Naive thymus-derived CD4-positive, alpha-beta T cell (primary cell): Measurements from ENCODE around the gene GADD45GIP1. TPM values are rescaled to one million over a fixed set of nuclear protein-coding genes. Genes with fewer than 3 reads are reported as not detected.

ENCODE experiments used
- ATAC-seq: fragments of 150-1000 bp; cut with Tn5 transposase; 2 replicates; pipeline ENCODE4 v1.10.0; 2021; ENCODE audit warnings: mild to moderate bottlenecking, moderate library complexity
- CTCF ChIA-PET: fragments of 350-600 bp; sonication (Branson Sonifier 250); formaldehyde crosslinking; loops from one replicate; lab custom pipeline; 2021; ENCODE audit warnings: antibody characterized with exemption; lab: Charles Lee
- POLR2A ChIA-PET: fragments of 350-600 bp; sonication (Branson Sonifier 250); formaldehyde crosslinking; loops from one replicate; lab custom pipeline; 2021; ENCODE audit warnings: antibody characterized with exemption, inconsistent platforms; lab: Charles Lee
- DNase-seq, 9 donors: peaks; one replicate each; pipeline versions ENCODE4 v3.0.0 to v3.0.0-alpha.2; 2020 to 2022; ENCODE audit warnings: mixed read lengths in 1 of 9
- H3K27ac ChIP-seq: one replicate; pipeline ENCODE4 v1.7.0; 2013; ENCODE audit warnings: mild to moderate bottlenecking, low read depth, low read length, moderate library complexity
- H3K27me3 ChIP-seq, 2 donors: one replicate each; pipeline ENCODE4 v1.7.0; 2013; ENCODE audit warnings: low read length in 2 of 2, mild to moderate bottlenecking in 2 of 2, moderate library complexity in 2 of 2; ENCODE audit not compliant: control insufficient read depth in 2 of 2, insufficient read depth in 2 of 2
- H3K36me3 ChIP-seq, 3 experiments: 1 replicate in 2 of 3; 2 replicates in 1 of 3; pipeline ENCODE4 v1.7.0; 2013; ENCODE audit warnings: low read length in 3 of 3, mild to moderate bottlenecking in 3 of 3, moderate library complexity in 1 of 3; ENCODE audit not compliant: insufficient read depth in 3 of 3, control insufficient read depth in 2 of 3
- H3K4me1 ChIP-seq, 2 donors: one replicate each; pipeline ENCODE4 v1.7.0; 2013; ENCODE audit warnings: low read length in 2 of 2, mild to moderate bottlenecking in 2 of 2, moderate library complexity in 1 of 2; ENCODE audit not compliant: control insufficient read depth in 2 of 2, insufficient read depth in 2 of 2
- H3K4me3 ChIP-seq: 2 replicates; pipeline ENCODE4 v1.7.0; 2013; ENCODE audit warnings: mild to moderate bottlenecking, low read length
- H3K9me3 ChIP-seq, 3 experiments: 1 replicate in 2 of 3; 2 replicates in 1 of 3; pipeline ENCODE4 v1.7.0; 2013; ENCODE audit warnings: low read length in 3 of 3; ENCODE audit not compliant: control insufficient read depth in 2 of 3
- H3K27ac Mint-ChIP-seq, 9 donors: one replicate each; pipeline ENCODE4 v1.8.0; 2020 to 2022; ENCODE audit warnings: mixed read lengths in 9 of 9, mild to moderate bottlenecking in 8 of 9, moderate library complexity in 5 of 9, inconsistent platforms in 2 of 9
- H3K27me3 Mint-ChIP-seq, 5 donors: one replicate each; pipeline ENCODE4 v1.8.0; 2021 to 2022; ENCODE audit warnings: mixed read lengths in 5 of 5, mild to moderate bottlenecking in 1 of 5
- H3K36me3 Mint-ChIP-seq, 5 donors: one replicate each; pipeline ENCODE4 v1.8.0; 2020 to 2022; ENCODE audit warnings: mixed read lengths in 5 of 5, mild to moderate bottlenecking in 3 of 5, inconsistent platforms in 1 of 5
- H3K4me1 Mint-ChIP-seq, 7 donors: one replicate each; pipeline ENCODE4 v1.8.0; 2020 to 2022; ENCODE audit warnings: mixed read lengths in 7 of 7, mild to moderate bottlenecking in 3 of 7, inconsistent platforms in 1 of 7
- H3K4me3 Mint-ChIP-seq, 10 donors: one replicate each; pipeline ENCODE4 v1.8.0; 2020 to 2022; ENCODE audit warnings: mild to moderate bottlenecking in 10 of 10, mixed read lengths in 10 of 10, moderate library complexity in 6 of 10, inconsistent platforms in 2 of 10
- H3K9me3 Mint-ChIP-seq, 11 donors: one replicate each; pipeline ENCODE4 v1.8.0; 2020 to 2022; ENCODE audit warnings: mixed read lengths in 11 of 11, mild to moderate bottlenecking in 4 of 11, inconsistent platforms in 1 of 11, moderate library complexity in 1 of 11
- intact Hi-C, 2 donors: fragments of 100-400 bp; cut with micrococcal nuclease; formaldehyde crosslinking; loops; one replicate each; pipeline ENCODE4 v1.15.1; 2023
- microRNA-seq: library from miRNA; unstranded; fragments of <30 nt; microRNA quantifications from one replicate; pipeline ENCODE4 v1.2.0, GENCODE V29; 2022; ENCODE audit warnings: borderline microRNAs expressed
- polyA plus RNA-seq, 2 donors: library from polyadenylated mRNA; unstranded; fragments of 300-500 nt; fragmentation: Illumina TruSeq; gene quantifications; one replicate each; pipeline ENCODE4 v1.2.3, GENCODE V29; 2021
- total RNA-seq, 6 experiments: library from RNA in 5 of 6; stranded (reverse) in 5 of 6; gene quantifications; 1 replicate in 5 of 6; 2 replicates in 1 of 6; pipeline ENCODE4 v1.2.3 and lab custom pipeline; 2021 to 2026

Gene GADD45GIP1
- total and polyA plus RNA-seq, 7 experiments from 2014 or later = 8.5 to 60.3 (median 14.2) TPM

GRCh38 chr19:12913011-12913561 is 43.9 kb downstream of the GADD45GIP1 start:
- Histone ChIP-seq H3K27me3 (no peaks in the 10 kb centered on the region), H3K27ac (peak overlapping the region; percentile 54), H3K36me3 (no peaks in the 10 kb centered on the region), H3K9me3 (no peaks in the 10 kb centered on the region), H3K4me3 (no peak overlapping the region), H3K4me1 (peaks cover 12 to 23% of the 10 kb centered on the region in 2 donors)
- Mint-ChIP-seq H3K27me3 (no peaks in the 10 kb centered on the region), H3K4me1 (peaks cover 11 to 32% (median 25%) of the 10 kb centered on the region in 7 donors), H3K9me3 (no peaks in the 10 kb centered on the region), H3K36me3 (peaks cover 0 to 2% (median 0%) of the 10 kb centered on the region in 5 donors), H3K4me3 (peak overlapping the region in 6 of 10 donors; percentile 23 to 88 (median 52)), H3K27ac (peak overlapping the region; percentile 81 to 99 (median 97))
- ChIA-PET POLR2A (interaction anchor here (0.6 to 3.7 kb wide), 15 partner anchors 11 to 299 kb away, joined by 3 to 46 read pairs (median 5); partner anchors contain the start of genes CALR, FARSA and GCDH), CTCF (interaction anchor here (0.7 to 2.1 kb wide), 6 partner anchors 20 to 52 kb away, joined by 3 to 8 read pairs (median 4); partner anchors contain the start of genes FARSA, GCDH and KLF1)
- DNase-seq (no peak), ATAC-seq (no peak)
- intact Hi-C loops = no loop called here

GRCh38 chr19:12912571-12912970 is 44.5 kb downstream of the GADD45GIP1 start:
- H3K4me1 Mint-ChIP-seq = peaks cover 11 to 32% (median 25%) of the 10 kb centered on the region in 7 donors
- H3K36me3 Mint-ChIP-seq = peaks cover 0 to 2% (median 0%) of the 10 kb centered on the region in 5 donors
- Histone ChIP-seq H3K9me3 (no peaks in the 10 kb centered on the region), H3K27ac (no peak overlapping the region), H3K36me3 (no peaks in the 10 kb centered on the region), H3K4me1 (peaks cover 12 to 23% of the 10 kb centered on the region in 2 donors), H3K4me3 (no peak overlapping the region), H3K27me3 (no peaks in the 10 kb centered on the region)
- H3K4me3 Mint-ChIP-seq = no peak overlapping the region
- no peaks in the 10 kb centered on the region for H3K27me3 Mint-ChIP-seq
- H3K27ac Mint-ChIP-seq = peak overlapping the region in 5 of 9 donors; percentile 81 to 99 (median 97)
- no peak for ATAC-seq
- POLR2A ChIA-PET = interaction anchor here (0.6 to 3.7 kb wide), 8 partner anchors 10 to 299 kb away, joined by 3 to 46 read pairs (median 9); partner anchors contain the start of genes CALR, FARSA and GCDH
- DNase-seq = no peak
- H3K9me3 Mint-ChIP-seq = no peaks in the 10 kb centered on the region
- intact Hi-C loops = no loop called here
- CTCF ChIA-PET = interaction anchor here (1.6 kb wide), 1 partner anchor 53 kb away, joined by 8 read pairs; no protein-coding TSS in a partner anchor

GRCh38 chr19:12907166-12907565 is 49.9 kb downstream of the GADD45GIP1 start:
- Histone ChIP-seq H3K27me3 (no peaks in the 10 kb centered on the region), H3K27ac (no peak overlapping the region), H3K4me1 (no peaks in the 10 kb centered on the region), H3K9me3 (no peaks in the 10 kb centered on the region), H3K4me3 (no peak overlapping the region), H3K36me3 (no peaks in the 10 kb centered on the region)
- peaks cover 0 to 4% (median 0%) of the 10 kb centered on the region in 5 donors for H3K36me3 Mint-ChIP-seq
- H3K4me3 Mint-ChIP-seq = no peak overlapping the region
- H3K27ac Mint-ChIP-seq = peak overlapping the region in 2 of 9 donors; percentile 44 to 59
- ChIA-PET CTCF (interaction anchor here (0.8 kb wide), 1 partner anchor 17 kb away, joined by 4 read pairs; the partner anchor contains the start of gene GCDH), POLR2A (interaction anchor here (0.7 to 2.1 kb wide), 5 partner anchors 8 to 39 kb away, joined by 3 to 8 read pairs (median 4); partner anchors contain the start of gene GCDH)
- DNase-seq (no peak), ATAC-seq (no peak)
- peaks cover 0 to 3% (median 0%) of the 10 kb centered on the region in 7 donors for H3K4me1 Mint-ChIP-seq
- H3K27me3 Mint-ChIP-seq = no peaks in the 10 kb centered on the region
- H3K9me3 Mint-ChIP-seq = no peaks in the 10 kb centered on the region
- intact Hi-C loops = no loop called here

Small RNA genes within 50 kb of the gene (microRNA-seq; reads per million reads assigned to microRNA genes)
- gene MIR5695 = not detected
- not detected for gene MIR6515

Other genes with a start within 250 kb of the GADD45GIP1 start
- gene TNPO2, start 233.3 kb downstream of the GADD45GIP1 start, total RNA-seq = 10 to 100 TPM; 53.5 to 78.7 (median 62.5) TPM
- 1 to 10 TPM; 2.0 to 3.8 TPM for gene TNPO2, start 233.3 kb downstream of the GADD45GIP1 start, polyA plus RNA-seq
- gene TRIR, start 222.5 kb downstream of the GADD45GIP1 start, total RNA-seq = 100 to 1,000 TPM; 175 to 225 (median 192) TPM
- gene TRIR, start 222.5 kb downstream of the GADD45GIP1 start, polyA plus RNA-seq = 100 to 1,000 TPM; 177 to 216 TPM
- gene GET3, start 219.7 kb downstream of the GADD45GIP1 start, total RNA-seq = 10 to 100 TPM; 22.6 to 60.3 (median 27.0) TPM
- gene GET3, start 219.7 kb downstream of the GADD45GIP1 start, polyA plus RNA-seq = 10 to 100 TPM; 47.1 to 50.4 TPM
- not detected for gene BEST2, start 205.4 kb downstream of the GADD45GIP1 start, total RNA-seq
- not detected for gene BEST2, start 205.4 kb downstream of the GADD45GIP1 start, polyA plus RNA-seq
- gene HOOK2, start 181.7 kb downstream of the GADD45GIP1 start, total RNA-seq = 10 to 100 TPM; 16.6 to 37.5 (median 22.3) TPM
- gene HOOK2, start 181.7 kb downstream of the GADD45GIP1 start, polyA plus RNA-seq = 1 to 10 TPM; 4.0 to 5.3 TPM
- gene JUNB, start 165.7 kb downstream of the GADD45GIP1 start, total RNA-seq = 1,000 to 10,000 TPM in 2 of 5 experiments, 100 to 1,000 TPM in 3; 107 to 2,198 (median 203) TPM
- 1,000 to 10,000 TPM in 1 of 2 donors, 100 to 1,000 TPM in 1; 690 to 1,125 TPM for gene JUNB, start 165.7 kb downstream of the GADD45GIP1 start, polyA plus RNA-seq
- gene PRDX2, start 155.4 kb downstream of the GADD45GIP1 start, total RNA-seq = 100 to 1,000 TPM in 3 of 5 experiments, 10 to 100 TPM in 2; 75.1 to 297 (median 117) TPM
- 100 to 1,000 TPM; 313 to 359 TPM for gene PRDX2, start 155.4 kb downstream of the GADD45GIP1 start, polyA plus RNA-seq
- gene THSD8, start 155.2 kb downstream of the GADD45GIP1 start, total RNA-seq = 10 to 100 TPM in 1 of 5 experiments, 1 to 10 TPM in 2, under 1 TPM in 1, not detected in 1; 0.80 to 18.9 (median 2.1) TPM
- gene THSD8, start 155.2 kb downstream of the GADD45GIP1 start, polyA plus RNA-seq = not detected
- gene RNASEH2A, start 150.6 kb downstream of the GADD45GIP1 start, total RNA-seq = 10 to 100 TPM in 2 of 5 experiments, 1 to 10 TPM in 3; 1.6 to 30.9 (median 9.3) TPM
- 10 to 100 TPM; 20.3 to 20.4 TPM for gene RNASEH2A, start 150.6 kb downstream of the GADD45GIP1 start, polyA plus RNA-seq
- not detected for gene RTBDN, start 122.6 kb downstream of the GADD45GIP1 start, total RNA-seq
- not detected for gene RTBDN, start 122.6 kb downstream of the GADD45GIP1 start, polyA plus RNA-seq
- under 1 TPM in 4 of 5 experiments, not detected in 1; 0.51 to 0.93 (median 0.71) TPM for gene MAST1, start 118.7 kb downstream of the GADD45GIP1 start, total RNA-seq
- gene MAST1, start 118.7 kb downstream of the GADD45GIP1 start, polyA plus RNA-seq = 1 to 10 TPM in 1 of 2 donors, under 1 TPM in 1; 0.70 to 3.5 TPM
- 10 to 100 TPM; 14.2 to 29.9 (median 28.1) TPM for gene DNASE2, start 75.8 kb downstream of the GADD45GIP1 start, total RNA-seq
- 10 to 100 TPM; 43.6 to 52.9 TPM for gene DNASE2, start 75.8 kb downstream of the GADD45GIP1 start, polyA plus RNA-seq
- gene KLF1, start 70.0 kb downstream of the GADD45GIP1 start, total RNA-seq = under 1 TPM in 2 of 5 experiments, not detected in 3; 0.32 to 0.41 TPM
- not detected for gene KLF1, start 70.0 kb downstream of the GADD45GIP1 start, polyA plus RNA-seq
- 10 to 100 TPM; 40.1 to 74.2 (median 54.5) TPM for gene GCDH, start 66.1 kb downstream of the GADD45GIP1 start, total RNA-seq
- 10 to 100 TPM; 22.0 to 23.2 TPM for gene GCDH, start 66.1 kb downstream of the GADD45GIP1 start, polyA plus RNA-seq
- 1 to 10 TPM in 3 of 5 experiments, under 1 TPM in 1, not detected in 1; 0.78 to 3.3 (median 2.3) TPM for gene SYCE2, start 37.9 kb downstream of the GADD45GIP1 start, total RNA-seq
- 1 to 10 TPM in 1 of 2 donors, not detected in 1; 1.4 TPM for gene SYCE2, start 37.9 kb downstream of the GADD45GIP1 start, polyA plus RNA-seq
- gene FARSA, start 23.5 kb downstream of the GADD45GIP1 start, total RNA-seq = 100 to 1,000 TPM in 1 of 5 experiments, 10 to 100 TPM in 4; 25.9 to 109 (median 52.6) TPM
- 10 to 100 TPM; 58.0 to 88.3 TPM for gene FARSA, start 23.5 kb downstream of the GADD45GIP1 start, polyA plus RNA-seq
- 1,000 to 10,000 TPM in 1 of 5 experiments, 100 to 1,000 TPM in 4; 449 to 1,130 (median 502) TPM for gene CALR, start 18.6 kb downstream of the GADD45GIP1 start, total RNA-seq
- 100 to 1,000 TPM; 142 to 155 TPM for gene CALR, start 18.6 kb downstream of the GADD45GIP1 start, polyA plus RNA-seq
- gene RAD23A, start 11.4 kb downstream of the GADD45GIP1 start, total RNA-seq = 100 to 1,000 TPM in 2 of 5 experiments, 10 to 100 TPM in 3; 75.0 to 111 (median 96.4) TPM
- 10 to 100 TPM; 85.5 to 87.2 TPM for gene RAD23A, start 11.4 kb downstream of the GADD45GIP1 start, polyA plus RNA-seq
- not detected for gene DAND5, start 12.4 kb upstream of the GADD45GIP1 start, total RNA-seq
- gene DAND5, start 12.4 kb upstream of the GADD45GIP1 start, polyA plus RNA-seq = not detected
- 1 to 10 TPM; 2.4 to 7.7 (median 6.3) TPM for gene NFIX, start 38.3 kb upstream of the GADD45GIP1 start, total RNA-seq
- under 1 TPM; 0.41 to 0.77 TPM for gene NFIX, start 38.3 kb upstream of the GADD45GIP1 start, polyA plus RNA-seq
- gene LYL1, start 145.6 kb upstream of the GADD45GIP1 start, total RNA-seq = 10 to 100 TPM in 1 of 5 experiments, 1 to 10 TPM in 4; 4.6 to 22.6 (median 7.8) TPM
- gene LYL1, start 145.6 kb upstream of the GADD45GIP1 start, polyA plus RNA-seq = 1 to 10 TPM; 2.4 to 2.9 TPM
- 10 to 100 TPM; 64.2 to 96.4 (median 87.8) TPM for gene TRMT1, start 159.5 kb upstream of the GADD45GIP1 start, total RNA-seq
- gene TRMT1, start 159.5 kb upstream of the GADD45GIP1 start, polyA plus RNA-seq = 10 to 100 TPM; 22.6 to 36.3 TPM
- 10 to 100 TPM; 18.0 to 72.7 (median 22.4) TPM for gene NACC1, start 161.0 kb upstream of the GADD45GIP1 start, total RNA-seq
- gene NACC1, start 161.0 kb upstream of the GADD45GIP1 start, polyA plus RNA-seq = 1 to 10 TPM; 1.7 to 2.0 TPM
- 10 to 100 TPM; 42.6 to 76.2 (median 68.5) TPM for gene STX10, start 193.2 kb upstream of the GADD45GIP1 start, total RNA-seq
- gene STX10, start 193.2 kb upstream of the GADD45GIP1 start, polyA plus RNA-seq = 10 to 100 TPM; 45.9 to 63.7 TPM
- gene IER2, start 193.2 kb upstream of the GADD45GIP1 start, total RNA-seq = 100 to 1,000 TPM; 135 to 558 (median 246) TPM
- 100 to 1,000 TPM; 121 to 139 TPM for gene IER2, start 193.2 kb upstream of the GADD45GIP1 start, polyA plus RNA-seq